ENCODE data around the gene MAP1LC3B. TPM values are rescaled to one million over a fixed set of nuclear protein-coding genes. Genes with fewer than 3 reads are reported as not detected.

MAP1LC3B gene
- polyA plus RNA-seq, 2 of the 4 experiments (the other 2 are of a cell fraction) = 52.3 to 94.1 TPM

GRCh38 chr16:87390641-87391323, 1.4 kb upstream of the MAP1LC3B start:
- FAIRE-seq = no peak
- WGBS (ENCODE audit: missing lambda C conversion rate) = 94% methylated on average over 18 of the region's 24 CpGs
- POLR2A ChIA-PET = interaction anchor here (0.7 kb wide), 1 partner anchor 74 kb away, joined by 3 read pairs; the partner anchor contains the start of gene C16orf95
- Histone ChIP-seq H3K9me3 (no peaks in the 10 kb centered on the region), H3K4me1 (peaks cover 52% of the 10 kb centered on the region), H3K4me3 (peak overlapping the region; percentile 88; the same call in 2 of the 3 replicates), H3K27ac (peak overlapping the region; percentile 98 to 99), H3K4me2 (peak overlapping the region; percentile 85)
- CTCF ChIA-PET = no interaction called here
- TF ChIP-seq PHF8 (IDR thresholded peaks at IDR 0.05; ENCODE audit: borderline replicate concordance, low read depth) = no peak
- no peak for TF ChIP-seq POLR2A (IDR thresholded peaks at IDR 0.05; ENCODE audit: low read length)
- TF ChIP-seq BHLHE40 (IDR thresholded peaks at IDR 0.05; ENCODE audit: low read depth, low read length) = no peak
- no peak for TF ChIP-seq RAD21 (conservative IDR thresholded peaks at IDR 0.05 in 1 of 2, IDR thresholded peaks at IDR 0.05 in 1 of 2)
- TF ChIP-seq CHD4 (IDR thresholded peaks at IDR 0.05; ENCODE audit: borderline replicate concordance) = no peak
- TF ChIP-seq ZFP36 (IDR thresholded peaks at IDR 0.05; ENCODE audit: borderline replicate concordance, partially characterized antibody) = no peak
- no peak for TF ChIP-seq HOXB5 (CRISPR knock-in tag; IDR thresholded peaks at IDR 0.05)
- no peak for TF ChIP-seq PBX3 (IDR thresholded peaks at IDR 0.05)
- TF ChIP-seq, protein P1, sequence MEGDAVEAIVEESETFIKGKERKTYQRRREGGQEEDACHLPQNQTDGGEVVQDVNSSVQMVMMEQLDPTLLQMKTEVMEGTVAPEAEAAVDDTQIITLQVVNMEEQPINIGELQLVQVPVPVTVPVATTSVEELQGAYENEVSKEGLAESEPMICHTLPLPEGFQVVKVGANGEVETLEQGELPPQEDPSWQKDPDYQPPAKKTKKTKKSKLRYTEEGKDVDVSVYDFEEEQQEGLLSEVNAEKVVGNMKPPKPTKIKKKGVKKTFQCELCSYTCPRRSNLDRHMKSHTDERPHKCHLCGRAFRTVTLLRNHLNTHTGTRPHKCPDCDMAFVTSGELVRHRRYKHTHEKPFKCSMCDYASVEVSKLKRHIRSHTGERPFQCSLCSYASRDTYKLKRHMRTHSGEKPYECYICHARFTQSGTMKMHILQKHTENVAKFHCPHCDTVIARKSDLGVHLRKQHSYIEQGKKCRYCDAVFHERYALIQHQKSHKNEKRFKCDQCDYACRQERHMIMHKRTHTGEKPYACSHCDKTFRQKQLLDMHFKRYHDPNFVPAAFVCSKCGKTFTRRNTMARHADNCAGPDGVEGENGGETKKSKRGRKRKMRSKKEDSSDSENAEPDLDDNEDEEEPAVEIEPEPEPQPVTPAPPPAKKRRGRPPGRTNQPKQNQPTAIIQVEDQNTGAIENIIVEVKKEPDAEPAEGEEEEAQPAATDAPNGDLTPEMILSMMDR (IDR thresholded peaks at IDR 0.05) = no peak
- DNase-seq (ENCODE audit: low read depth in 1 of 2, low spot score in 1 of 2) = no peak
- ATAC-seq = no peak

- ATAC-seq = peak in 1 of 2 experiments; percentile 1; a peak in 5 of 6 replicates
- no peak for FAIRE-seq
- Histone ChIP-seq H3K4me2 (peak overlapping the region; percentile 85), H3K4me3 (peak overlapping the region; percentile 88), H3K27ac (peak overlapping the region; percentile 98 to 99), H3K4me1 (peaks cover 52% of the 10 kb centered on the region), H3K9me3 (no peaks in the 10 kb centered on the region)
- ChIA-PET POLR2A (interaction anchor here (0.7 kb wide), 1 partner anchor 74 kb away, joined by 3 read pairs; the partner anchor contains the start of gene C16orf95), CTCF (no interaction called here)
- DNase-seq (ENCODE audit: low read depth in 1 of 2, low spot score in 1 of 2) = peak in 1 of 2 experiments; percentile 47
- WGBS (ENCODE audit: missing lambda C conversion rate) = 26% methylated on average over 23 of the region's 44 CpGs
- TF ChIP-seq MYC (IDR thresholded peaks at IDR 0.05; ENCODE audit: borderline replicate concordance, low read length) (no peak), KDM5A (IDR thresholded peaks at IDR 0.05) (no peak), JUNB (IDR thresholded peaks at IDR 0.05) (no peak), CHD2 (IDR thresholded peaks at IDR 0.05; ENCODE audit: low read length, partially characterized antibody) (no peak), ZNF302 (CRISPR knock-in tag; IDR thresholded peaks at IDR 0.05) (no peak), GATA3 (IDR thresholded peaks at IDR 0.05; ENCODE audit: borderline replicate concordance) (no peak), HOXB5 (CRISPR knock-in tag; IDR thresholded peaks at IDR 0.05) (0 out of 2 replicates have a peak, but pooled peaks have one; percentile 29), RNF2 (IDR thresholded peaks at IDR 0.05; ENCODE audit: borderline replicate concordance, low read depth) (no peak), HOXA7 (CRISPR knock-in tag; IDR thresholded peaks at IDR 0.05) (no peak), ESRRA (IDR thresholded peaks at IDR 0.05; ENCODE audit: borderline replicate concordance, low read length) (no peak), KDM1A (IDR thresholded peaks at IDR 0.05; ENCODE audit: low read depth) (no peak), CBX2 (IDR thresholded peaks at IDR 0.05; ENCODE audit: borderline replicate concordance, low read depth) (no peak), TFCP2L1 (CRISPR knock-in tag; IDR thresholded peaks at IDR 0.05) (no peak), MAZ (IDR thresholded peaks at IDR 0.05; ENCODE audit: borderline replicate concordance, low read depth, low read length) (no peak), EHMT2 (IDR thresholded peaks at IDR 0.05; ENCODE audit: low read depth) (no peak), NPAS2 (CRISPR knock-in tag; IDR thresholded peaks at IDR 0.05; ENCODE audit: borderline replicate concordance) (no peak), CHD4 (IDR thresholded peaks at IDR 0.05; ENCODE audit: borderline replicate concordance) (no peak), HOXB13 (CRISPR knock-in tag; IDR thresholded peaks at IDR 0.05; ENCODE audit: low read depth) (no peak), BCL3 (IDR thresholded peaks at IDR 0.05) (no peak), MAFK (IDR thresholded peaks at IDR 0.05; ENCODE audit: partially characterized antibody) (no peak)
- TF ChIP-seq, protein P2, sequence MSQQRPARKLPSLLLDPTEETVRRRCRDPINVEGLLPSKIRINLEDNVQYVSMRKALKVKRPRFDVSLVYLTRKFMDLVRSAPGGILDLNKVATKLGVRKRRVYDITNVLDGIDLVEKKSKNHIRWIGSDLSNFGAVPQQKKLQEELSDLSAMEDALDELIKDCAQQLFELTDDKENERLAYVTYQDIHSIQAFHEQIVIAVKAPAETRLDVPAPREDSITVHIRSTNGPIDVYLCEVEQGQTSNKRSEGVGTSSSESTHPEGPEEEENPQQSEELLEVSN (IDR thresholded peaks at IDR 0.05; ENCODE audit: borderline replicate concordance, low read depth) = peak; percentile 59; the same call in 1 of the 2 replicates
- TF ChIP-seq, protein P3, sequence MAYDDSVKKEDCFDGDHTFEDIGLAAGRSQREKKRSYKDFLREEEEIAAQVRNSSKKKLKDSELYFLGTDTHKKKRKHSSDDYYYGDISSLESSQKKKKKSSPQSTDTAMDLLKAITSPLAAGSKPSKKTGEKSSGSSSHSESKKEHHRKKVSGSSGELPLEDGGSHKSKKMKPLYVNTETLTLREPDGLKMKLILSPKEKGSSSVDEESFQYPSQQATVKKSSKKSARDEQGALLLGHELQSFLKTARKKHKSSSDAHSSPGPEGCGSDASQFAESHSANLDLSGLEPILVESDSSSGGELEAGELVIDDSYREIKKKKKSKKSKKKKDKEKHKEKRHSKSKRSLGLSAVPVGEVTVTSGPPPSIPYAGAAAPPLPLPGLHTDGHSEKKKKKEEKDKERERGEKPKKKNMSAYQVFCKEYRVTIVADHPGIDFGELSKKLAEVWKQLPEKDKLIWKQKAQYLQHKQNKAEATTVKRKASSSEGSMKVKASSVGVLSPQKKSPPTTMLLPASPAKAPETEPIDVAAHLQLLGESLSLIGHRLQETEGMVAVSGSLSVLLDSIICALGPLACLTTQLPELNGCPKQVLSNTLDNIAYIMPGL (CRISPR knock-in tag; IDR thresholded peaks at IDR 0.05; ENCODE audit: borderline replicate concordance) = no peak; the same call in 1 of the 2 replicates
Observed at GRCh38 chr16:87391324-87391949, 699 bp upstream of the MAP1LC3B start.

All from A549 (cell line).